ENCODE results near the gene CD247.

Gene CD247

DNA sequence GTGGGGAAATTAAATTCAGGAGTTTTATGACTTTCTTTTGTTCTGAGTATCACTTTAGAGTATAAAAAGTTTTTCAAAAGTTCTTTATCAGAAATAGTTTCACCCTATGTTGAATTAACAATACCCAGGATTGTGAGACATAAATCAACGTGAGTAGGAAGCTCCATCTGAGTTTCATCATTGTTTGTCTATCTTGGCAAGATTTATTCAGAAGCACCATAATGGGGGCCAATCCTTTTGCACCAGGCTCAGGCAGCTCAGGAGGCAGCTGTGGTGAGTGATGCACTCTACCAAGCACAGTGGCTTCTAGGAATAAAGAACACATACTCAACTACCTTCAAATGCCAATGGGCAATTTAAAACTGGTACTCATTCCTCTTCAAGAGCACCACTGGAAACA, 23.3 kb upstream of the CD247 start:
- no peak for DNase-seq

DNA sequence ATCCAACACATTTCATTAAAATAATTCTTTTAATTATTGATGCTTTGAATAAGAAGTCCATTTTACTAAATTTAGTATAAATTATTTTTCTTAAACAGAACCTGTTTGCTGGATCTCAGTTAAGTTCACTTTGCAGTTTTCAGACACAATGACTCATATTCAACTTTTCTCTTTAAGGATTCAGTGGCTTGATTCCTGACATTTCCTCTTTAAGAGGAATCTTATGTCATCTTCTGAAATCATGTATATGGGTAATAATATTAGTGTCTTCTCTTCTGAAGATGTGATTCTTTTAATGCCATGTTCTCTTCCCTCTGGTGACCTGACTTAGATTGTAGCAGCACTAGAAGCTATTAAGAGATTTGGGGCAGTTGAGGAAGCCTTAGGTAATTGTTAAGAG, 22.7 kb upstream of the CD247 start:
- DNase-seq, result no peak

DNA sequence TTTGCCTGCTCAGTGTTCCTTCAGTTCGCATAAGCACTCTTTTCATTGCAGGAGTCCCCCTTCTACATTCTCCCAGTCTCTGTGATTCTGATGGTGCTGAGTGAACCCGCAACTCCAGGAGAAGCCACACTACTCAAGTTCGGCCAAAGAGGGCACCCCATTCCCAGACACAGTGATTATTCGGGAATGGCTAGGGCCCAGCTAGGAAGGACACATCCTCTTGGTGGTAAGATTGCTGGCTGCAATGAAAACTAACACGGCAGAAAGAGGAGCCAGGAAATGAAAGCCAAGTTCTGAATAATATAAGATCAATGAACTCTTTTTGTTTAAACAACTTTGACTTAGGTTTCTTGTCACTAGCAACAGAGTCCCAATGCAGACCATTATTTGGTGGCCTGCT, 20.3 kb upstream of the CD247 start:
- no peak for DNase-seq

DNA sequence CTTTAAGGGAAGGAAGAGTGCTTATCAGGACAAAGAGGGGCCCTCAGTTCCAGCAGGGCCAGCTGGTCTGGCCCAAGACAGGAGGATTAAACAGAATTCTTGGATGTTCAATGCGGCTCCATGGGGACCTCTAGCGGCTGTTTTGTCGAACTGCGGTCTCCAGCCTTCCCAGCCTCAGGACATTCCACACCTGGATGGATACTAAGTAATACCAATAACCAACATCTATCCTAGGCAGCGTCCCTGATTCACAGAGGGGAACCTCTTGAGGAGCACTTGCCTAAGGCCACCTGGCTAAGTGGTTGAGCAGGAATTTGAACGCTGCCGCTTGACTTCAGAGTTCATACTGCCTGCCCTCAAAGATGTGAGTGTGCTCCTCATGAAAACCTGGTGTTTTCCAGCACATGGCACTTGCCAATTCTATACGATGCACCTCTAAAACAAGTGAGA, 15.5 kb upstream of the CD247 start:
- DNase-seq, result peak; percentile 51

DNA sequence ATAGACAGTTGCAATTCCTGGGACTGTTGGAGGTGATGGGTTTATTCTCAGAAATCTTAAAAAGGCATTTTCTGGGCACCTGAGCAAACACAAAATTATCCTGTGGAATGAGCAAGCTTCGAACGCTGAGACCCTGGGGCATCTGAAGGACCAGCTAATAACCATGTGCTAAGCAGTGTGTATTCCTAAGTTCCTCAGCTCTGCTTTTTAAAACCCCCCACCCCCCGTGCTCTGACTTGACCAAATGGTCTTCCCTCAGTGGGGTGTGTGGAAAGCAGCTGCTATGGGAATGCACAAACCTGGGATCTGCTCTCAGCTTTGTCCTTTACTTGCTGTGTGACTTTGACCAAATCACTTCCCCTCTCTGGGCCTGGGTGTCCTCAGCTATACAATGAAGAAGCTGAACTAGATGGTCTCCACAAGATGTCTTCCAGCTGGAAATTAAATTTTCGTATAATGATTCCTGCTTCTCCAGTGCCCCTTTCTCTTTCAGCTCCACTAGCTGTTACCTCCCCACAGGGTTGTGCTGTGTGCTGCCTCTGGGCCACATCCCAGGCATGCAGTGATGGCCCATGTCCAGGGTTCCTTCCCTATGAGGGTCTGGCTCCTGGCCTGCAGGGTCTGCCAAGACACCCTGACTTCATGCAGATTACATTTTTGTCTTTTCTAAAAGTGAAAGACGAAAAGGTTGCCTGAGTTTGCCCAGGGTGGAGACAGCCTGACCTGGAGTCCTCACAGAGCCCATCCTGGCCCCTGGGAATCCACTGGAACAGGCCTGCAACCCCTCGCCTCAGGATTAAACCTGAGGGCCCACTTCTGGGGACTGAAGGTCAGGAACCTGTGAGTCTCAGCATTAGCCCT, 14.9 kb upstream of the CD247 start:
- DNase-seq, result no peak

DNA sequence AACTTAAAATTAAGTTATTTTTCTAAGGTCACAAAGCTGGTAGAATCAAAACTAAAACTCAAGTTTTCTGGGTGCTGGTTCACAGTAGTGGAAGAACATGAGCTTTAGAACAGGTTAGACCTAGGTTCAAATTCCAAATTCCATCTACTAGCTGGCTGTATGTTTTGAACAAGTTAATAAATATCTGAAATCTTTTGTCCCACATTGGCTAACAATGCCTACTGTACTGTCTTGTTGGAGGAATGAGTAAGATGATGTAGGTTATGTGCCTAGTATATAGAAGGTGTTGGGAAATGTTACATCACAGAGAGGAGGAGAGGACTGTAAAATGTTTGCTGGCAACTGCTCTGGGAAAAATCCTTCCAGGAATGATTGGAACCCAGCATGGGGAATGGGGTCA, 14.0 kb upstream of the CD247 start:
- DNase-seq, result no peak

DNA sequence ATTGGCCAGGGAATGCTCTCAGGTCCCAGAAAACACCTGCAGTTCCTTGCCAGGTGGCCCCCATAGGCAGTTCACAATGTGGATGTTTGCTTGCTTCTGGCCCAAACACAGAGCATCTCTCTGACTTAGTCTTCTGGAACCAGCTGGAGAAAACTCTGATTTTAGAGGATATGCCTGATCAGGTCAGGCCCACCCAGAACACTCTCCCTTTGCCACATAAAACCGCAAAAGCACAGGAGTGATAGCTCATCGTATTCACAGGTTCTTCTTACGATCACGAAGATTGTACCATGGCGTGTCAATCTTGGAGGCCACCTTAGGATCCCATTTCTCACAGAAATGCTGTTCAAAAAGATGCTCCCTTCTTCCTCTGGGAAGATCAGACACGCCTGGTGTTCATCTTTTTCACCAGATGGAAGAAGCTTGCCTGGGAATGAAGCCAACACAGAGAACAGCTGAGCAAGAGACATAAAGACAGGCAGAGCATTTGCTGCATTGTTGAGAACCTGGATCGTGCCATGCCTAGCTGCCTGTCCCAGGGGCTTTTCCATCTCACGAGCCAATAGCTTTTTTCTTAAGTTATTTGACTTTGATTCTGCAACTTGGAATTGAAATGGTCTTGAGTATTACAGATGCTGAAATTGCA, 11.6 kb upstream of the CD247 start:
- no peak for DNase-seq

DNA sequence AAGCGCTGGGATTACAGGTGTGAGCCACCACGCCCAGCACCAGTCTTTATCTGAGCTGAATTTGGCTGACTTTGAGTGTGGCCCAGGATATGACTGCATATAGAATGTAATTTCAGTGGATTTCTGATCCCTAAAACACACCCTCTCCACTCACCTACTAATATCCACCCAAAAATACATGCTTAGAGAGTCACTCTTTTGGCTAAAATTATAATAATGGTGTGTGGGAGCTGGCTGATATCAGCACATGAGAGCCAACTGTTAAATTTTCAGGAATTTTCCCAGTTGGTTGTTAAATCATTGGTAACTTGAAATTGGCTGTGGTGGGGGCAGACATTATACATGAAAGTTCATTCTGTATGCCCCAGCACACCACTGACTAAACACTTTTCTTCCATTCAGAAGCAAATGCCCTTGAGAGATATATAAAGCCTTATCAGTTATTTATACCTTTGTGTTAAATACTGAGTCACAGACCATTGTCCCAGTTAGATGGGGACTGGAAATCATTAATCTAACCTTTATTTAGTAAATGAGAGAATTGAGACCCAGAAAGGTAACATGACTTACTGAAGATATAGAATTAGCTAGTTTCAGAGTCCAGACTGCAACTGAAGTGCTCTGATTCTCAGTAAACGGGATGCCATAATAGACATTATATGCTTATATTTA, 9.9 kb upstream of the CD247 start:
- DNase-seq, result no peak

DNA sequence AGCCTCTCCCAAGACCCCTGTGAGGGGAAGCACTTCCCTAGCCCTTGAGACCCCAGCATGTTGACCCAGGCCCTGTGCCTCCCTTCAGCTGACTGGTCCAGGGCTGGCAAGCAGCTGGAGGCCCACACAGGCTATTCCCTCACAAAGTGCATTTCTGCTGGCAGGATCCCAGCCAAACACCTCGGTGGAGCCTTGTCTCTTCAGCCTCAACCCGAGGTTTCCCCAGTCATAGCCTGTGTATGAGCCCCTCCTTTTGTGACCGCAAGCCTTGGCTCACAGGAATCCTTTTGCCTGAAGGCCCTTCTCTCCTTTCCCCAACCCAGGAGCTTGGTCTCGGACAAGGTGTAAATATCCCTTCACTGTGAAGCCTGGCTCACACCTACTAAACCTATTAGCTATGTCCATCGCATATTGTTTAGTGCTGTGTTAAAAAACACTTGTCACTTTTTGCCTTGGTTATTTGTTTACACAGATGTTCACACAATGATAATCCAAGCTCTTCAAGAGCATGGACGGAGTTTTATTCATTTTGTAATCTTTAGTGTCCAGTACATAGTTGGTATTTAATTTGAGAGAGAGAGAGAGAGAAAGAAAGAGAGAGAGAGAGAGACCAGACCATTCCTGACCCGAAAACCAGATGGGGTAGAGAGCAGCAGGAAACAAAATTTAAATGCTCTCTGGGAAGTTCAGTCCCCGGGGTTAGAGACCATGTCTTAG, 8.5 kb upstream of the CD247 start:
- DNase-seq, result no peak

DNA sequence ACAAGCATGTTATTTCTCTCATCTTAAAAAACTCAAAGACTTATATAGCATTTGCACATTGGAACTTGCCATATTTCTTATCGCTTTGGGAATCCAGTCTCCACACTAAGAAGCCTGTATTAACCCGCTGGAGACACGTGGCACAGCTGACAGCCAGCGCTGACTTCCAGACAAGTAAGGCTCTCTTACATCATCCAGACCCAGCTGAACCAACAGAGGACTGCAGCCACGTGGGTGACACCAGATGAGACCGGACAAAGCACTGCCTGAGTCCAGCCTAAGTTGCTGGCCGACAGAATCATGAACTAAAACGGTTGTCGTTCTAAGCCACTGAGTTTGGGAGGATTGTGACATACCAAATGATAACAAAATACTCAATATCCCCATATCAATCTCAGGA, 6.3 kb upstream of the CD247 start:
- peak; percentile 4 for DNase-seq

DNA sequence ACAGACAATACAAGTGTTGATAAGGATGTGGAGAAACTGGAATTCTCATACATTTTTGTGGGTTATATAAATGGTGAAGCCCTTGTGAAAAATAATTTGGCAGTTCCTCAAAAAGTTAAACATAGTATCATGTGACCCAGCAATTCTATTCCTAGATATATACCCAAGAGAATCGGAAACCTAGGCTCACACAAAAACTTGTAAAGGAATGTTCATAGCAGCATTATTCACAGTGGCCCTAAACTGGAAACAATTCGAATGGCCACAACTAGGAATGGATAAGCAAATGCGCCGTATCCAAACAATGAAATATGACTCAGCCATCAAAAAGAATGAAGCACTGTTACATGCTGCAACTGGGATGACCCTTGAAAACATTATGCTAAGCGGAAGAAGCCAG, 3.9 kb upstream of the CD247 start:
- no peak for DNase-seq

DNA sequence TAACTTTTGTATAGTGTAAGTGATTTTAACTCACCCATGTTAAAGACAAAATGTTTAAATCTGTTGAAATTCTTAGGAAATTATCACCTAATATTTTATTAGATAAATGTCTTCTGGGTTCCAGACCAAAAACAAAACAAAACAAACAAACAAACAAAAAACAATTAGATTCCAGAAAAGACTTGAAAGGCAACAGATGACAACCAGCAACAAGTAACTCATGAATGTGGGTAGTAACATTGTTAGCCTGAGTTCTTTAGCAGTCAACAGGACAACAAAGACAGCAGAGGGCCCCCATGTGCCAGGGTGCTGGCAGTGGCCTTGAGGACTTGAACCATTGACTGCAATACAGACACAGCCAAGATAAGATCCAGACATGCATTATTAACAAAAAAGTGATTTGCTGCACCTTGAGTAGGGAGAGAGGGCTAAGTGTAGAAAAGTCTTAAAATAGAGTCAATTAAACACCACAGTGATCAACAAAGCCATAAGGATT, 2.4 kb upstream of the CD247 start:
- no peak for DNase-seq

DNA sequence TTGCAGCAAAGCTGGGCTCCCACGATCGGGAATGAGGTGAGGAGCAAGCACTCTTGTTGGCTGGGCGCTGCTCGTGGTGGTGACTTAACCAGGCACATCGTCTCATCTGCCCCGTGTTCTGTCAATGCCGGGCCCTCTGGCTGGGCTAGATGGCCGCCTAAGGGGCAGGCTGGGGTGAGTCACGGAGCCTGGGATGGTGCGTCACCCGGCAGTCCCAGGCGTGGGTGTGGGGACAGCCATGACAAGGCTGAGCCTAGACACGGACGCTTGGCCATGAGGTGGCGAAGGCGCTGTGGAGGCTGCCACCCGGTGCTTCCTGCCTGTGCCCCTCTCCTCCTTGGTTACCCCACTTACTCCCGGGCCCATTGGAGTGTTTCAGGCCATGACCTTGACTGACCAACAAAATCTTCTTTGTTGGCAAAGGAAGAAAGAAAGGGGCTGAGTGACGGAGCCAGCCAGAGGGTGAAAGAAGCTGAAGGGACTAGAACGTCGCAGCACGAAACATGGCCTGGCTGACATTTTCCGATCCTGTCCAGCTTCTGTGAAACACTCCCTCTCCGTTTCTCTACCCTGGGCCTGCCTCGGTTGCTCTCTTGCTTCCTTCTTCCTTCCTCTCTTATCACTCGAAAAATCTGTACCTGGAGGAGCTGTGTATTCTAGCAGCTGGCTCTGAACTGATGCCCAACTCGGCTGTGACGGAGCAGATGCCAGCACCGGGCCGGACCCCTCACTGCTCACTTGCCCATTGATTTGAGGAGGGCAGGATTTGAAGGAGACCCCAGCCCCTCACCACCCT, 596 bp downstream of the CD247 start:
- no peak for DNase-seq

DNA sequence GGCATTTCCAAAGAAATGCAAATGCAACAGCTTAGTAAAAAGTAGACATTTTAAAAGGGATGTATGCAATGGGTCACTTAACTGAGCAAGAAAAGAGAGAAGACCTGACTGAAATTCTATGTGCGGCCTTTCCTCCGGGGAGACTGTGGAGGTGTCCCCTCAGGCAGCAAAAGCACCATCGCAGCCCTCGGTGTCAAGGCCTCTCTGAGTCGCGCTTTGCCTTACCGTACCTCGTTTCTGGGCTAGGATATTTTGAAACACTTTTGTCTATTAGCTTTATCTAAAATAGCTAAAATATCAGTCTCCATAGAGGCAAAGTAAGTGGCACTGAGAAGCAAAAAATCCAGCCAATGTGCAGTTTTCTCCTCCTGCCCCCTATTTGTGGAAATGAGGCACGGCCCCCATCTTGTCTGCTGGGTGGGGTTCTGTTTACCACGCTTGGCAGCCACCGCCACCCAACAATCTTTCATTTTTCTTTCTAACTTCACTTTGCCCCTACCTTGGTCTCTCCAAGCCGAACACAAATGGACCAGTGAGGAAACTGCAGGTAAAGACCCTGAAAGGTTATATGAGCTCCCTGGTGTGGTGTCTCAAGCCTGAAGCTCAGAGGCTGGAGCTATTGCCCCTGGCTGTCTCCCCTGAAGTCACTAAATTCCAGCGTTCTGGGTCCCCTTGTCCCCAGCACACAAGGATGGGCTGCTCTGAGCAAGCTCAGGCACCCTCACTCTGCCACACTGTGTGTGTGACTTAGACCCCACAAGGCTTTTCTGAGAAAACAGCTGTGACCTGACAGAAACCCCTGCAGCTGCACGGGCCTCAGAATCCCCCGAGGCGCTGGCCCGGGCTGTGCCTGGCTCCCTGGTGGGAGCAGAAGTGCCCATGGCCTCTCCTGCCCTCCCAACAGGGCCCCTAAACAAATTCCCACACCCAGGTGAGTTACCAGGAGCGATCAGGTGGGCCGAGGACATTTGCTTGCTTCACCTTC, 1.6 kb downstream of the CD247 start:
- no peak for DNase-seq

DNA sequence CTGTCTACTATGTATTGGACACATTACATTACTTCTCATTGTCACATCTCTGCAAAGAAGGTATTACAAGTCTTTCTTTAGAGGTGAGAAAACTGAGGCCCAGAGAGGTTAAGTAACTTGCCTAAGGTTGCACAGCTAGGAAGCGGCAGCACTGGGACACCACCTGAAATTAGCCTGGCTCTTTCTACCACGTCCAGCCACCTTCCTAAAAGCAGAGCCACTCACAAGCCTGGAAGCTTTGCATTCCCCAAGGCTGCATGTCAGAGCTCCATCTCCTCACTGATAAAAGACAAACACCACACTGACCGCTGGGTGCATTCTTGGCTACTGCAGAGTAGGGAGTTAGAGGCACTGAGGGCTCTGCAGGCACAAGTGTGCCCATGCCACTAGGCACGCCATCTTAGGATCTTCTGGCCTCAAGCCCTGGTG, 2.4 kb downstream of the CD247 start:
- DNase-seq, result no peak

DNA sequence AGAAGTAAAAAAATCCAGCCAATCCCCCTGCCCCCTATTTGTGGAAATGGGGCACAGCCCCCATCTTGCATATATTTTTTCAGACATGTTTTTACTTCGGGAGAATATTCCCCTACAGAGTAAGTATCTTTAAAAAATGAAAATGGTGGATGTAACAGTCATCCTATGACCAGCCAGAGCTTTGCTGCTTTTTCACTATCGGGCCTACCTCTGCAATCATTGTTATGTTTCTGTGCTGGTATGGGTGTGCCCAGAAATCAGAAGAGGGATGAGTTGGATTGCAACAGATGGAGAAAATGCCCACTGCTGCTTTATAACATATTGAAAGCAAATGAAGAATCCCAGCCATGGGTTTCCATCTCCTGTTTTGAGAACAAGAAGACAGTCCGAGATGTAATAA, 2.9 kb downstream of the CD247 start:
- DNase-seq, result no peak

DNA sequence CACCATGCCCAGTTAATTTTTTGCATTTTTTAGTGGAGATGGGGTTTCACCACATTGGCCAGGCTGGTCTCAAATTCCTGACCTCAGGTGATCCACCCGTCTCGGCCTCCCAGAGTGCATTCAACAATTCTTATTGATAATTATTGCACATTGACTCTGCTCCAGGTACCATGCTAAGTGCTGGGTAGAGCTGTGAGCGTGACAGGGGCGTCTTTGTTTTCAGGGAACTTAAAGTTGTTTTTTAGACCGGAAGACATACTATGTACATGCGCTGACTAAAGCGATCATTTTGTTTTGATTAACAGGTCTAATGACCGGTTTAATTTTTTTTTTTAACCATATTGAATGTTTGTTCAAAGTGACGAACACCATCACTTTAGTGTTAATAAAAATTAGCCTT, 4.0 kb downstream of the CD247 start:
- DNase-seq, result no peak

DNA sequence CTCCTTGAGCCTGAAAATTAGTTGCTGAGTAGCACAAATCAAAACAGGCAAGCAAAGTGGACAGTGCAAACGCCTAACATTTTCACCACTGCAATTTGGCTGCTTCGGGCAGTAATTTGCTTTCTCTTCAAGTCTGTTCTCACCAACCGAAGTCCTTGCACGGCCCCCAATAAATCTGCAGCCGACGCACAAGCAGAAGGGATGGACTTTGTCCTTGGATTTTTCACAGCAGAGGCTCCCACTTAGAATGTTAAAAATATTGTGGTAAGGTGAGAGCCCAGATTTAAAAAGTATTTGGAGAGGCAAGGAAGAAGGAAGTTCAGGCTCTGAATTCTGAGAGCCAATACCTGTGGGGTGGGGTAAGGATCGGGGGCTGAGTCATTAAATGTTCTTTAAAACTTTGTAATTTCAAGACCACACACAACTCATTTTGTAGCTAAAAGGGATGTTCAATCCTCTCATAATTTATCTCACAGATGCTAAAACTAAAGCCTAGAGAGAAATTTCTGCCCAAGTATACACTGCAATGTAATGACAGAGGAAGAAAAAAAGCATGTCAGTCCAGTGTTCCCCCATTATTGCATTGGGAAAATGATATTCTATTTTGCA, 6.2 kb downstream of the CD247 start:
- DNase-seq, result no peak

DNA sequence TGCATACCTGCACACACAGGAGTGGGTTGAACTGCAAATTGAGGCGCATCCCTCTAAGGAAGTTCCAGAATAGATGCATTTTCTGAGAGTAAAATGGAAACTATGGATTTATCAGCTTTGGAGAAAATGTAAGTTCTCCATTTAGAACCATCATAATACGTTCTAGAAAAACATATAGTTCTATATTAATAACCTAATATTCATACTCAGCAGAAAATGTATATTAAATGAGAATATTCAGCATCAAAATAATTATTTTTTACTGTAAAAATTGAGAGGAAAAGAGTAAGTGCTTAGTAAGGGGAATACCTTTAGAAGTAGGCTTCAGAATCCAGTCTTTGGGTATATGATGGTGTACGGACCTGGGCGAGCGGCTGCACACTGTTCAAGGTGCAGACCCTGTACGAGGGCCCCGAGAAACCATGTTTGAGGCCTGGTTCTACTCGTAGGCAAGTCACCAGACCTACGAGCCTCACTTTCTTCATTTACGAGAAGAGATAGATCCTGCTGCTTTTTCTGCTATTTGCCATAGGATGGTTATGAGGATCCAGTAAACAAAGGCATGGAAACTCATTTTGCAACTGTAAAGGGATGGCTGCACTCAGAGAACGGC, 6.8 kb downstream of the CD247 start:
- no peak for DNase-seq

DNA sequence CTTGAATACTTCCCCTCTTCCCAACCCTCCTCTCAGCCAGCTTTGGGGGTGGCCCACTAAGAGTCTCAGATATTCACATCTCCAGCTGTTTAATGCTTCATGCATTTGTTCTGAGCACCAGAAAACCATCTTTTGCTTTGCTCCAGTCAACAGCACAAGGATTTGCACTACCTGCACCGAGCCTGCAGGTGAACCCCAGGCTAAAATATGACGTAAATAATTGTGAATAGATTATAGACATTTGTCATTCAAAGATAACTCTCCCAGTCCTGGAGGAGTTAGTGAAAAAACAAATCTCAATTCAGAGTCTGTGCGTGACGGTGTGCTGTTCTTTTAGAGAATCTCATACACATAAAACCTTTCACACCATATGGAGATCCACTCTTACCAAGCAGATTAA, 7.4 kb downstream of the CD247 start:
- DNase-seq, result no peak

All from NCI-H774 (cell line).